HFFc6 (cell line): ENCODE data around the gene KCNF1. TPM values are rescaled to one million over a fixed set of nuclear protein-coding genes. Genes with fewer than 3 reads are reported as not detected.

Experiments
- DNase-seq: peaks from one replicate; pipeline ENCODE4 v3.0.0-alpha.2; 2018
- H3K27ac Mint-ChIP-seq: 2 replicates; pipeline ENCODE4 v1.8.0; 2020; ENCODE audit warnings: mild to moderate bottlenecking, mixed read lengths
- H3K27me3 Mint-ChIP-seq: 2 replicates; pipeline ENCODE4 v1.8.0; 2021; ENCODE audit warnings: mild to moderate bottlenecking, moderate library complexity, mixed read lengths; ENCODE audit not compliant: insufficient read depth
- H3K36me3 Mint-ChIP-seq: 2 replicates; pipeline ENCODE4 v1.8.0; 2021; ENCODE audit warnings: low read depth, mixed read lengths
- H3K4me1 Mint-ChIP-seq: 2 replicates; pipeline ENCODE4 v1.8.0; 2020; ENCODE audit warnings: low read depth, mixed read lengths
- H3K4me3 Mint-ChIP-seq: 2 replicates; pipeline ENCODE4 v1.8.0; 2020; ENCODE audit warnings: mild to moderate bottlenecking, moderate library complexity, mixed read lengths
- H3K9me3 Mint-ChIP-seq: 2 replicates; pipeline ENCODE4 v1.8.0; 2020; ENCODE audit warnings: mild to moderate bottlenecking, mixed read lengths
- CTCF ChIP-seq: fragments of 200-600 bp; sonication (generic); IDR thresholded peaks from 2 replicates; pipeline ENCODE4 v1.5.0; 2021; ENCODE audit warnings: antibody characterized with exemption, mild to moderate bottlenecking
- total RNA-seq, 6 experiments: library from RNA; stranded (reverse); fragmentation: NEBNext Ultra II Directional; extraction: Animal tissue kit (Norgen Biotek cat#: 25700); gene quantifications; 2 replicates in 1 of 6; 3 replicates in 5 of 6; pipeline ENCODE4 v1.2.3, GENCODE V29; 2021

KCNF1 gene
- total RNA-seq, 6 experiments from 2014 or later, result 0.14 to 0.26 (median 0.18) TPM; not detected in 3

- Mint-ChIP-seq H3K4me3 (no peak overlapping the region), H3K27ac (no peak overlapping the region), H3K9me3 (peaks cover 6% of the 10 kb centered on the region), H3K27me3 (peaks cover 24% of the 10 kb centered on the region), H3K36me3 (peaks cover 5% of the 10 kb centered on the region; the same call in 1 of the 2 replicates), H3K4me1 (peaks cover 16% of the 10 kb centered on the region)
- no peak for DNase-seq
- TF ChIP-seq CTCF, result no peak
Observed at GRCh38 chr2:10948188-10948564, 36.4 kb downstream of the KCNF1 start.

GRCh38 chr2:10948606-10949230 is 37.0 kb downstream of the KCNF1 start:
- H3K4me1 Mint-ChIP-seq, result peaks cover 16% of the 10 kb centered on the region
- H3K9me3 Mint-ChIP-seq, result peaks cover 11% of the 10 kb centered on the region

GRCh38 chr2:10949835-10950234 is 38.1 kb downstream of the KCNF1 start:
- Mint-ChIP-seq H3K9me3 (peaks cover 11% of the 10 kb centered on the region), H3K4me3 (no peak overlapping the region), H3K27me3 (peaks cover 19% of the 10 kb centered on the region), H3K4me1 (peaks cover 16% of the 10 kb centered on the region), H3K27ac (no peak overlapping the region), H3K36me3 (peaks cover 10% of the 10 kb centered on the region; the same call in 1 of the 2 replicates)
- no peak for TF ChIP-seq CTCF
- no peak for DNase-seq

More at GRCh38 chr2:10948606-10949230, 37.0 kb downstream of the KCNF1 start:
- H3K4me3 Mint-ChIP-seq, result no peak overlapping the region
- peaks cover 10% of the 10 kb centered on the region; the same call in 1 of the 2 replicates for H3K36me3 Mint-ChIP-seq
- H3K27me3 Mint-ChIP-seq, result peaks cover 22% of the 10 kb centered on the region
- H3K27ac Mint-ChIP-seq, result no peak overlapping the region
- no peak for DNase-seq
- no peak for TF ChIP-seq CTCF

- Mint-ChIP-seq H3K27me3 (peaks cover 19% of the 10 kb centered on the region), H3K4me3 (no peak overlapping the region), H3K4me1 (peaks cover 18% of the 10 kb centered on the region), H3K36me3 (peaks cover 10% of the 10 kb centered on the region; the same call in 1 of the 2 replicates), H3K9me3 (peaks cover 8% of the 10 kb centered on the region), H3K27ac (no peak overlapping the region)
- DNase-seq, result no peak
- TF ChIP-seq CTCF, result no peak
Observed at GRCh38 chr2:10951558-10952414, 40.1 kb downstream of the KCNF1 start.

- peaks cover 10% of the 10 kb centered on the region; the same call in 1 of the 2 replicates for H3K36me3 Mint-ChIP-seq
- peaks cover 8% of the 10 kb centered on the region for H3K9me3 Mint-ChIP-seq
- no peak for TF ChIP-seq CTCF
- no peak overlapping the region for H3K27ac Mint-ChIP-seq
- peaks cover 21% of the 10 kb centered on the region for H3K4me1 Mint-ChIP-seq
- H3K27me3 Mint-ChIP-seq, result peaks cover 25% of the 10 kb centered on the region
- no peak for DNase-seq
- no peak overlapping the region for H3K4me3 Mint-ChIP-seq
Observed at GRCh38 chr2:10954416-10954815, 42.7 kb downstream of the KCNF1 start.
